HG03565 (cell line): ENCODE data around the gene XRCC6.
"Not testable (repeated sequence)": the region's sequence is repeated elsewhere in the genome, so short reads cannot be mapped to it uniquely, and the experiment has no call there.

ENCODE experiments used
- ATAC-seq: cut with Tn5 transposase; IDR thresholded peaks from one replicate; pipeline ENCODE4 v1.9.1; 2021; ENCODE audit warnings: mild to moderate bottlenecking, moderate library complexity; ENCODE audit not compliant: unreplicated experiment

XRCC6 gene

GRCh38 chr22:41598081-41598480 lies 23.0 kb upstream of the XRCC6 start:
- no peak for ATAC-seq

GRCh38 chr22:41598891-41599635 lies 22.0 kb upstream of the XRCC6 start:
- ATAC-seq: no peak

GRCh38 chr22:41600976-41601375 lies 20.1 kb upstream of the XRCC6 start:
- ATAC-seq: no peak

- ATAC-seq: peak; percentile 81
Observed at GRCh38 chr22:41603873-41604332, 17.2 kb upstream of the XRCC6 start.

GRCh38 chr22:41608386-41608785 lies 12.7 kb upstream of the XRCC6 start:
- no peak for ATAC-seq

- no peak for ATAC-seq
Observed at GRCh38 chr22:41612603-41613306, 8.3 kb upstream of the XRCC6 start.

DNA sequence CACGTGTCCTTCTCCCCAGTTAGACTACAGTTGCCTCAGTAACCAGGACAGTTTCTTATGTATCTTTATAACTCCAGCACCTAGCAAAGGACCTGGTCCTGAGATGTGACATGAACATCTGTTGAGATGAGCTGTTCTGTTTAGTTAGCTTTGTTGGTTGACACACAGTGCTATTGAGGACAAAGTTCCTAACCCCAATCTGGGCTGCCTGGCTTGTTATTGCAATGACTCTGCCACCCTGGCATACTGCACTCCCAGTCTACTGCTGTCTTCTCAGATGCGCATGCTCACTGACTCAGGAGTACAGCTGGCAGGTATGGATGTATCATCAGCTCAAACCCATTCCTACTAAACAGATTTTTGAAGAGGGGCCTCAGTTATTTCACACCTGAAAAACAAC lies 7.6 kb upstream of the XRCC6 start:
- no peak for ATAC-seq

DNA sequence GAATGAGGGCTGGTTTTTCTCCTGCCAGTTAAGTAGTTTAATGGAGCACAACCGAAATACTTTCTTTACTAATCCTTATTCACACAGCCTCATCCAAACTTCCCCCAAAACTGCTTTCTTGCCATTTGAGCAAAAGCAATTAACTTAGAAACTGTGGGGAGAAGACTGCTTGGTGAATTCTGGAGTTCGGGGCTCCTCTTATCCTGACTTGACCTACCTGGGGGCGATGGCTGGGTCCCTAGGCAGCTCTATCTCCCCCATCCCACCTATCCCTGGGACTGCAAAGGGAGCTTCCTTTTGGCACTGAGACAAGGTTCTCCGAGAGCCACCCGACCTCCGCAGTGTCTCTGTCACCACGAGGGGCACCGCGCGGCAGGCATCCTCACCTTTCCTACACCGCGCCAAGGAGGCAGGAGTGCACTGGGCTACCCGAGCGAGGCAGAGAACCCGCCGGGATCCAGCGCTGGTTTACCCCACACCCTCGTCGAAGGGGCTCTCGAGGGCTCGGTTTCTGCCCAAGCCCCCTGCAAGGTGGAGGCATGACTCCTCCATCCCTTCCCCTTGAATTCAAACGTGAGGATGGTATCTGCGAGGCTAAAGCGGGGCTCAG lies 1.0 kb upstream of the XRCC6 start:
- ATAC-seq: no peak

- no peak for ATAC-seq
Observed at GRCh38 chr22:41620589-41621098, 451 bp upstream of the XRCC6 start, which contains the start of gene DESI1. Gene DESI1, minus strand, starts transcription at chr22:41621043. Its CDS starts 204 bp downstream, at chr22:41620839.

DNA sequence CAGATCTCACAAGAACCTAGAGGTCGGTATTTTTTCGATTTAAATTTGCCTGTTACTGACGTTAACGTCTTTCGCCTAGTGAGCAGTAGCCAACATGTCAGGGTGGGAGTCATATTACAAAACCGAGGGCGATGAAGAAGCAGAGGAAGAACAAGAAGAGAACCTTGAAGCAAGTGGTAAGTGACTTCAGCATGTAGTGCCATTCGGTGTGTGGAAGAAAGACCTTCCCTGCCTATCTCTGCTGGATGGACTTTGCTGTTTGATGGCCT lies 750 bp downstream of the XRCC6 start:
- no peak for ATAC-seq

DNA sequence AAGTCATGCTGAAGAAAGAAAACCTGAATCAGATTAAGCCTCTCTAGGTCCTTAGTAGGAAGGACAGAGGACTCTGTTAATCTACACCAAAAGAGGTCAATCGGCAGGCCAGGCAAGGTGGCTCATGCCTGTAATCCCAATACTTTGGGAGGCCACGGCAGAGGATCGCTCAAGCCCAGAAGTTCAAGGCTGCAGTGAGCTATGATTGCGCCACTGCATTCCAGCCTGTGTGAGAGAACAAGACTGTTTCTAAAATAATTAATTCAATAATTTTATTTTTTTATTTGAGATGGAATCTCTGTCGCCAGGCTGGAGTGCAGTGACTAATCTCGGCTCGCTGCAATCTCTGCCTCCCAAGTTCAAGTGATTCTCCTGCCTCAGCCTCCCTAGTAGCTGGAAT lies 4.5 kb downstream of the XRCC6 start:
- ATAC-seq: no peak

- ATAC-seq: not testable (repeated sequence)
Observed at GRCh38 chr22:41631115-41631514, 10.0 kb downstream of the XRCC6 start.

- not testable (repeated sequence) for ATAC-seq
Observed at GRCh38 chr22:41631615-41632014, 10.5 kb downstream of the XRCC6 start.

- ATAC-seq: not testable (repeated sequence)
Observed at GRCh38 chr22:41634610-41635009, 13.5 kb downstream of the XRCC6 start.

DNA sequence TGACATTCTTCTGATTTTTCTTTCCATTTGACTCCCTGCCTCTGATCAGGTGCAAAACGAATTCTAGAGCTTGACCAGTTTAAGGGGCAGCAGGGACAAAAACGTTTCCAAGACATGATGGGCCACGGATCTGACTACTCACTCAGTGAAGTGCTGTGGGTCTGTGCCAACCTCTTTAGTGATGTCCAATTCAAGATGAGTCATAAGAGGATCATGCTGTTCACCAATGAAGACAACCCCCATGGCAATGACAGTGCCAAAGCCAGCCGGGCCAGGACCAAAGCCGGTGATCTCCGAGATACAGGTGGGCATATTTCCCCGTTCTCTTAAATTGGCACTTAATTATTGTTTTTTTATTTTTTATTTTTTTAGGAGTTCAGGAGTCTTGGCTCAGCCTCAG lies 15.4 kb downstream of the XRCC6 start:
- ATAC-seq: no peak

GRCh38 chr22:41637623-41638022 lies 16.5 kb downstream of the XRCC6 start:
- ATAC-seq: not testable (repeated sequence)

- no peak for ATAC-seq
Observed at GRCh38 chr22:41638124-41638523, 17.0 kb downstream of the XRCC6 start.

GRCh38 chr22:41638748-41639147 lies 17.7 kb downstream of the XRCC6 start:
- no peak for ATAC-seq

- no peak for ATAC-seq
Observed at GRCh38 chr22:41641854-41642253, 20.8 kb downstream of the XRCC6 start.

- no peak for ATAC-seq
Observed at GRCh38 chr22:41642331-41643110, 21.4 kb downstream of the XRCC6 start.

DNA sequence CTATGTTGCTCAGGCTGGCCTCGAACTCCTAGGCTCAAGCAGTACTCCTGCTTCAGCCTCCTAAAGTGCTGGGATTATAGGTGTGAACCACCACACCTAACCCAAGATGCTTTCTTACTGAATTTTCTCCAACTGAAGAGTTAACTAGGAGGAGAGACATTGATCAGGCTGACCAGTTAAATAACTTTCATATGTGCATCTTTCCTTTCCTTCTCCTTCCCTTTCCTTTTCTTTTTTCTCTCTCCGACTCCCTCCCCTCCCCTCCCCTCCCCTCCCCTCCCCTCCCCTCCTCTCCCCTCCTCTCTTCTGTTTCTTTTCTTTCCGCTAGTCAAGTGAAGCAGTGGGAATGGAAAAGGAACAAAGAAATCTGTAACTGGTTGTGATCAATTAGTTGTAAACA lies 26.7 kb downstream of the XRCC6 start:
- ATAC-seq: no peak
